Esophagus muscularis mucosa (tissue), 4 donors: Measurements from ENCODE around the gene POLRMT. TPM values are rescaled to one million over a fixed set of nuclear protein-coding genes. Genes with fewer than 3 reads are reported as not detected.

Source experiments
- DNase-seq: peaks from one replicate; pipeline ENCODE4 v3.0.0-alpha.2; 2017; ENCODE audit errors: extremely low spot score
- H3K27ac ChIP-seq, 4 donors: fragments of 200-600 bp; sonication (generic); replicated peaks in 1 of 4; 1 replicate in 3 of 4; 2 replicates in 1 of 4; pipeline ENCODE4 v1.5.1; 2016 to 2019; ENCODE audit warnings: mild to moderate bottlenecking in 1 of 4
- H3K27me3 ChIP-seq, 4 donors: fragments of 200-600 bp; sonication (generic); one replicate each; pipeline versions ENCODE4 v1.5.1 to v1.6.0; 2016 to 2019
- H3K36me3 ChIP-seq, 4 donors: fragments of 200-600 bp; sonication (generic); one replicate each; pipeline ENCODE4 v1.5.1; 2016 to 2019
- H3K4me1 ChIP-seq, 4 donors: fragments of 200-600 bp; sonication (generic); one replicate each; pipeline ENCODE4 v1.5.1; 2016 to 2019
- H3K4me3 ChIP-seq, 4 donors: fragments of 200-600 bp; sonication (generic); 1 replicate in 2 of 4; 2 replicates in 2 of 4; pipeline ENCODE4 v1.5.1; 2016 to 2019; ENCODE audit warnings: mild to moderate bottlenecking in 4 of 4, moderate library complexity in 1 of 4
- H3K9me3 ChIP-seq, 4 donors: fragments of 200-600 bp; sonication (generic); 1 replicate in 3 of 4; 2 replicates in 1 of 4; pipeline ENCODE4 v1.5.1; 2016 to 2019
- EP300 ChIP-seq: sonication (generic); formaldehyde crosslinking; IDR thresholded peaks from one replicate; pipeline ENCODE4 v1.6.1; 2017; ENCODE audit warnings: antibody characterized with exemption
- POLR2A ChIP-seq: fragments of 450-650 bp; IDR thresholded peaks from one replicate; pipeline ENCODE4 v1.6.1; 2017; ENCODE audit warnings: antibody characterized with exemption, moderate library complexity, mild to moderate bottlenecking, low read depth
- POLR2AphosphoS5 ChIP-seq, 2 donors: sonication (generic); formaldehyde crosslinking; IDR thresholded peaks; one replicate each; pipeline ENCODE4 v1.6.1; 2017; ENCODE audit warnings: antibody characterized with exemption in 2 of 2
- WGBS: methylation state at CpG from one replicate; pipeline ENCODE4 v1.1.5; 2018; 5-methylcytosine and 5-hydroxymethylcytosine counted together
- intact Hi-C: fragments of 100-400 bp; cut with DNase I; formaldehyde crosslinking; loops from one replicate; pipeline ENCODE4 v1.15.1; 2023
- total RNA-seq, 4 donors: library from RNA; depleted of rRNA; stranded (reverse); fragments of >200 nt; gene quantifications; one replicate each; pipeline versions ENCODE4 v1.1.0 to v1.2.1, GENCODE V29; 2016
- TF ChIP-seq, protein P1 (sequence below), 3 experiments: fragments of 200-600 bp in 2 of 3; fragments of 450-650 bp in 1 of 3; sonication (generic) in 2 of 3; IDR thresholded peaks; one replicate each; pipeline ENCODE4 v1.5.1; 2017 to 2019; ENCODE audit warnings: antibody characterized with exemption in 3 of 3, mild to moderate bottlenecking in 2 of 3, moderate library complexity in 1 of 3

Gene POLRMT
- total RNA-seq, 4 donors from 2014 or later: 20.8 to 40.7 (median 30.4) TPM

DNA sequence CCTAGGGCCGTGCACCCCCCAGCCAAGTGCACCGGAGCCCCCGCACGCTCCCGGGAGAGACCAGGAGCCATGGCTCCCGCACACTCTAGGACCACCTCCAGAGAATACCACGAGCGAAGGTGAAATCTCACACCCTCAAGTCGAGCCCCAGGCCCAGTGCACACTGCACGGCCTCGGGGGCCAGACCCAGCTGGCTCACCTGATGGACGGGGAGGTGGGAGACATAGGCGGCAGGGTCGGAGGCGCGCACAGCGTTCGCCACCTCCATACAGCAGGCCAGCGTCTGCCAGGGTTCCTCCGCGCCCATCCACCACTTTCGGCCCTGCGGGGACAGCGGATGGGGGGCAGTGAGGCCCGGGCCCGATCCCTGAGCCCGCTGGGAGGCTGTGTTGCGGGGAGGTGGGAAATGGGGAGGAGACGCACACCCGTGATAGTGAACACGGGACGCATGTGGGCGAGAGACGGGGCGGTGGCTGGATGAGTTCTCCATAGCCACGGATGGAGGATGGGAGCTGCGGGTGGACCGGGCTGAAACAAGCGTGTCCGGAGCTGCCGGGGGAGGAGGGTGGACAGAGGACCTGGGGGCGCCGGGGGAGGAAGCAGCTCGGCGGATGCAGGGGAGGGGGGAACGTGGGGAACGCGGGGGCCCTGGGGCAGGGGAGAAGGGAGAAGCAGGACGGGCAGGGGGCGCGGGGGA, 13.0 kb downstream of the POLRMT start:
- intact Hi-C loops: no loop called here
- WGBS: 90% methylated on average over 46 of the region's 51 CpGs
- H3K36me3 ChIP-seq: peaks cover 72 to 87% (median 84%) of the 10 kb centered on the region in 4 donors

DNA sequence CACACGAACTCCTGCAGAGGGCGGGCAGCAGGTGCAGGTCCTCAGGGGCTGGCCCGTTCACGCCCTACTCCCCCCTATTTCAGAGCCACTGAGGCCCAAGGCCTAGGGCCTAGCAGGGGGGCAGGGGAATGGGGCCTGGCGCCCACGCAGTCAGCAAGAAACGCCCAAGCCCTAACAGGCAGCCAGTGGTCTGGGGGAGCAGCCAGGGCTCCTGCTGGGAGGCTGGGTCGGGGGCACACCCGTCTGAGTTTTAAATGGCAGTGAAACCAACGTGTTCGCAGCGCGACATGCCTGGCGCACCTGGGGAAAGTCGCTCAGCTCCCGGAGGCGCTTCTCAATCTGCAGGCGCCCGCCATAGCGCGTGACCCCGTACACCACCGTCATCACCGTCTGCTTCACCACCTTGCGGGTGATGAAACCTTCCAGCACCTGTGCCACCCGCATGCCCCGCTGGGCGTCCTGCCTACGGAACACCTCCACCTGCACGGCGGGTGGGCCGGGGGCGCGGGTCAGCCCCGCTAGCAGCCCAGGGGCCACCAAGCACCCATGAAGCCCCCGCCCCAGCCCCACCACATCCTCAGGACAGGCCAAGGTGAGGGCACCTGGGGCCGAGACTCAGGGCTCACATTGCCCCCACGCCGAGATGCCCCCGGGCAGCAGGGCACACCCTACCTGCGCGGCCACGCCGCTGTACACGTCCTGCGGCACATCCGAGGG, 13.9 kb downstream of the POLRMT start:
- WGBS: 96% methylated on average over 41 of the region's 47 CpGs
- Histone ChIP-seq H3K4me3 (no peak overlapping the region), H3K27me3 (peaks cover 0 to 35% (median 0%) of the 10 kb centered on the region in 4 donors), H3K4me1 (peaks cover 0 to 15% (median 9%) of the 10 kb centered on the region in 4 donors), H3K36me3 (peaks cover 67 to 78% (median 75%) of the 10 kb centered on the region in 4 donors), H3K9me3 (no peaks in the 10 kb centered on the region), H3K27ac (no peak overlapping the region)
- no peak for DNase-seq
- no peak for TF ChIP-seq POLR2A
- intact Hi-C loops: no loop called here

More for the DNA sequence above, 13.0 kb downstream of the POLRMT start:
- Histone ChIP-seq H3K9me3 (no peaks in the 10 kb centered on the region), H3K4me3 (no peak overlapping the region), H3K27me3 (peaks cover 0 to 31% (median 0%) of the 10 kb centered on the region in 4 donors), H3K4me1 (peaks cover 0 to 15% (median 10%) of the 10 kb centered on the region in 4 donors), H3K27ac (no peak overlapping the region)
- TF ChIP-seq, protein P1, sequence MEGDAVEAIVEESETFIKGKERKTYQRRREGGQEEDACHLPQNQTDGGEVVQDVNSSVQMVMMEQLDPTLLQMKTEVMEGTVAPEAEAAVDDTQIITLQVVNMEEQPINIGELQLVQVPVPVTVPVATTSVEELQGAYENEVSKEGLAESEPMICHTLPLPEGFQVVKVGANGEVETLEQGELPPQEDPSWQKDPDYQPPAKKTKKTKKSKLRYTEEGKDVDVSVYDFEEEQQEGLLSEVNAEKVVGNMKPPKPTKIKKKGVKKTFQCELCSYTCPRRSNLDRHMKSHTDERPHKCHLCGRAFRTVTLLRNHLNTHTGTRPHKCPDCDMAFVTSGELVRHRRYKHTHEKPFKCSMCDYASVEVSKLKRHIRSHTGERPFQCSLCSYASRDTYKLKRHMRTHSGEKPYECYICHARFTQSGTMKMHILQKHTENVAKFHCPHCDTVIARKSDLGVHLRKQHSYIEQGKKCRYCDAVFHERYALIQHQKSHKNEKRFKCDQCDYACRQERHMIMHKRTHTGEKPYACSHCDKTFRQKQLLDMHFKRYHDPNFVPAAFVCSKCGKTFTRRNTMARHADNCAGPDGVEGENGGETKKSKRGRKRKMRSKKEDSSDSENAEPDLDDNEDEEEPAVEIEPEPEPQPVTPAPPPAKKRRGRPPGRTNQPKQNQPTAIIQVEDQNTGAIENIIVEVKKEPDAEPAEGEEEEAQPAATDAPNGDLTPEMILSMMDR (IDR thresholded peaks at IDR 0.05): no peak
- TF ChIP-seq POLR2A: no peak
- TF ChIP-seq POLR2AphosphoS5 (IDR thresholded peaks at IDR 0.05): no peak
- no peak for TF ChIP-seq EP300
- no peak for DNase-seq

DNA sequence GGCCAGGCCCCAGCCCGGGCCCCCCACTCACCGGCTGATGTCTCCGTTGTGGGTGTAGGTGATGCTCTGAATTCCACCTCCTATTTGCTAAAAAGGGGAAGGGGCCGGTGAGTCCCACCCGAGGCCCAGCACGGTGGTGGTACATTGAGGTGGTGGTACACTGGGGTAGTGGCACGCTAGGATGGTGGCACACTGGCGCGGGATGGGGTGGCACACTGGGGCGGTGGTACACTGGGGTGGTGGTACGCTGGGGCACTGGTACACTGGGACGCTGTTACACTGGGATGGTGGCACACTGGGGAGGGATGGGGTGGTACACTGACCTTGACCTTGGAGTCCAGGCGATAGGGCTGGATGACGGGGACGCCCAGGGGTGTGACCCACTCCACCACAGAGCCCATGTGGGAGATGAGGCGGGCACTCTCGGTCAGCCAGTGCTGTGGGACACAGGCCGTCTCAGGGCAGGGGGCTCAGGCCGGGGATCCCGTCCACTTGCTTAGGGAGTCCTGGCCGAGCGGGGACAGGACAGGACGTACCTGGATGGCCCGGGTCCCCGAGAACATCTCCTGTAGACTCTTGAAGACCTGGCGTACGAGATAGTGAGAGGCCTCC, 14.6 kb downstream of the POLRMT start:
- 89% methylated on average over 18 of the region's 27 CpGs for WGBS
- peaks cover 65 to 72% (median 68%) of the 10 kb centered on the region in 4 donors for H3K36me3 ChIP-seq
- peaks cover 0 to 41% (median 0%) of the 10 kb centered on the region in 4 donors for H3K27me3 ChIP-seq
- intact Hi-C loops: no loop called here
- DNase-seq: no peak
- no peak for TF ChIP-seq EP300
- TF ChIP-seq, protein P1 (IDR thresholded peaks at IDR 0.05): no peak
- no peak for TF ChIP-seq POLR2AphosphoS5 (IDR thresholded peaks at IDR 0.05)
- TF ChIP-seq POLR2A: no peak
- H3K4me3 ChIP-seq: no peak overlapping the region
- H3K9me3 ChIP-seq: no peaks in the 10 kb centered on the region
- H3K27ac ChIP-seq: no peak overlapping the region
- H3K4me1 ChIP-seq: peaks cover 0 to 15% (median 9%) of the 10 kb centered on the region in 4 donors

DNA sequence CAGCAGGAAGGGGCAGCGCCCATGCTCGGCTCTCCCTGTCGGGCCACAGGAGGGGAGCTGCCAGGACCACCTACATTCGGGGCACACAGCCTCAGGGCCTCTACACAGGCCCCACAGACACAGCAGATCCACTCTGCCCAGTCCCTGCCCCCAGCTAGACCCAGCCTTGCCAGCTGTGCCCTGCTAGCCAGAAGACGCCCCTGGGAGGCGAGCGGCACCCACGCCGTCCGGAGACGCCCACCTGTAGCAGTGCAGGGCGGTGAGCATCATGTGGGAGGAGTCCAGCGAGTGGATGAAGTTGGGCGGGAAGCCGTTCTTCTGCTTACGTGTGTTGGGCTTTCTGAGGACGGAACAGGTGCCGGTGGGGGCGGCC, 15.1 kb downstream of the POLRMT start:
- DNase-seq: no peak
- intact Hi-C loops: no loop called here
- TF ChIP-seq EP300 (no peak), POLR2A (no peak), POLR2AphosphoS5 (IDR thresholded peaks at IDR 0.05) (no peak)
- TF ChIP-seq, protein P1 (IDR thresholded peaks at IDR 0.05): no peak
- H3K27me3 ChIP-seq: peaks cover 0 to 42% (median 0%) of the 10 kb centered on the region in 4 donors
- no peak overlapping the region for H3K27ac ChIP-seq
- H3K9me3 ChIP-seq: no peaks in the 10 kb centered on the region
- WGBS: 98% methylated on average over 13 of the region's 19 CpGs
- H3K4me3 ChIP-seq: no peak overlapping the region
- H3K36me3 ChIP-seq: peaks cover 60 to 66% (median 63%) of the 10 kb centered on the region in 4 donors
- peaks cover 0 to 15% (median 9%) of the 10 kb centered on the region in 4 donors for H3K4me1 ChIP-seq
